Neutrophil (primary cell): ENCODE measurements around the gene CDT1.
"Not testable (repeated sequence)": the region's sequence is repeated elsewhere in the genome, so short reads cannot be mapped to it uniquely, and the experiment has no call there.

Experiments
- H3K27ac ChIP-seq: fragments of 200-600 bp; sonication (generic); 2 replicates; pipeline ENCODE4 v1.5.1; 2016; ENCODE audit warnings: mild to moderate bottlenecking, moderate library complexity
- H3K27me3 ChIP-seq: fragments of 200-600 bp; sonication (generic); 2 replicates; pipeline ENCODE4 v1.6.0; 2016; ENCODE audit warnings: mild to moderate bottlenecking
- H3K36me3 ChIP-seq: fragments of 200-600 bp; sonication (generic); 2 replicates; pipeline ENCODE4 v1.5.1; 2017
- H3K4me1 ChIP-seq, 2 experiments: fragments of 200-600 bp in 1 of 2; sonication (generic) in 1 of 2; 1 replicate in 1 of 2; 2 replicates in 1 of 2; pipeline versions ENCODE4 v1.5.1 to v1.6.1; 2013 to 2016; ENCODE audit warnings: low read depth in 1 of 2, low read length in 1 of 2, mild to moderate bottlenecking in 1 of 2, moderate library complexity in 1 of 2; ENCODE audit not compliant: control insufficient read depth in 1 of 2, insufficient read depth in 1 of 2
- H3K4me3 ChIP-seq, 2 experiments: fragments of 200-600 bp in 1 of 2; sonication (generic) in 1 of 2; 1 replicate in 1 of 2; 2 replicates in 1 of 2; pipeline ENCODE4 v1.5.1; 2013 to 2016; ENCODE audit warnings: low read depth in 1 of 2, low read length in 1 of 2, mild to moderate bottlenecking in 1 of 2, moderate library complexity in 1 of 2
- H3K9me3 ChIP-seq: fragments of 200-600 bp; sonication (generic); 2 replicates; pipeline ENCODE4 v1.5.1; 2016
- CTCF ChIP-seq: fragments of 200-600 bp; sonication (generic); IDR thresholded peaks from 2 replicates; pipeline ENCODE4 v1.5.1; 2016; ENCODE audit warnings: antibody characterized with exemption

CDT1 gene

GRCh38 chr16:88821168-88821850, 17.7 kb downstream of the CDT1 start:
- peaks cover 96% of the 10 kb centered on the region for H3K36me3 ChIP-seq
- H3K27me3 ChIP-seq, result no peaks in the 10 kb centered on the region

GRCh38 chr16:88822281-88823040, 18.9 kb downstream of the CDT1 start:
- Histone ChIP-seq H3K27me3 (no peaks in the 10 kb centered on the region), H3K4me3 (no peak overlapping the region), H3K27ac (no peak overlapping the region), H3K36me3 (peaks cover 96% of the 10 kb centered on the region), H3K9me3 (no peaks in the 10 kb centered on the region), H3K4me1 (no peaks in the 10 kb centered on the region)
- TF ChIP-seq CTCF, result no peak

More at GRCh38 chr16:88821168-88821850, 17.7 kb downstream of the CDT1 start:
- Histone ChIP-seq H3K4me3 (no peak overlapping the region), H3K9me3 (no peaks in the 10 kb centered on the region), H3K4me1 (no peaks in the 10 kb centered on the region), H3K27ac (no peak overlapping the region)
- TF ChIP-seq CTCF, result no peak

- not testable (repeated sequence) for H3K27ac ChIP-seq, H3K27me3 ChIP-seq, H3K9me3 ChIP-seq, H3K4me3 ChIP-seq, H3K4me1 ChIP-seq
- peaks cover 96% of the 10 kb centered on the region for H3K36me3 ChIP-seq
These were observed 20.1 kb downstream of the CDT1 start for GRCh38 chr16:88823646-88824045.

- no peaks in the 10 kb centered on the region for H3K9me3 ChIP-seq
- H3K36me3 ChIP-seq, result peaks cover 96% of the 10 kb centered on the region
- no peak overlapping the region for H3K27ac ChIP-seq
- no peak for TF ChIP-seq CTCF
- no peak overlapping the region for H3K4me3 ChIP-seq
- H3K4me1 ChIP-seq, result no peaks in the 10 kb centered on the region
- H3K27me3 ChIP-seq, result no peaks in the 10 kb centered on the region
These were observed 20.9 kb downstream of the CDT1 start for GRCh38 chr16:88824256-88825077.

- no peak overlapping the region for H3K27ac ChIP-seq
- TF ChIP-seq CTCF, result no peak
- peaks cover 100% of the 10 kb centered on the region for H3K36me3 ChIP-seq
- no peaks in the 10 kb centered on the region for H3K27me3 ChIP-seq
- no peak overlapping the region for H3K4me3 ChIP-seq
- H3K9me3 ChIP-seq, result no peaks in the 10 kb centered on the region
- H3K4me1 ChIP-seq, result no peaks in the 10 kb centered on the region
These were observed 21.6 kb downstream of the CDT1 start for GRCh38 chr16:88825146-88825545.
